Panc1 (cell line): ENCODE results near the gene GALNT18. TPM values are rescaled to one million over a fixed set of nuclear protein-coding genes. Genes with fewer than 3 reads are reported as not detected.

Experiments
- ATAC-seq: fragments of 200-7000 bp; cut with Tn5 transposase; 2 replicates; pipeline ENCODE4 v1.9.1; 2020; ENCODE audit warnings: mild to moderate bottlenecking, moderate library complexity
- BruUV-seq: library from RNA; stranded (reverse); fragments of 400-500 nt; replicated peaks from 2 replicates; lab custom pipeline; 2021; lab: Mats Ljungman, UMichigan
- CTCF ChIA-PET: fragments of 300-600 bp; sonication (Branson Sonifier 250); formaldehyde crosslinking; loops from one replicate; lab custom pipeline; 2022; ENCODE audit warnings: antibody characterized with exemption; lab: Charles Lee
- POLR2A ChIA-PET: fragments of 300-600 bp; sonication (Branson Sonifier 250); formaldehyde crosslinking; loops from one replicate; lab custom pipeline; 2022; ENCODE audit warnings: antibody characterized with exemption; lab: Charles Lee
- DNase-seq: peaks from one replicate; pipeline ENCODE4 v3.0.0-alpha.2; 2010; ENCODE audit warnings: low read depth, low spot score
- H3K27ac ChIP-seq: 2 replicates; pipeline ENCODE4 v1.5.1; 2011; ENCODE audit warnings: mild to moderate bottlenecking, low read length, inconsistent platforms
- H3K27me3 ChIP-seq: fragments of 200-500 bp; sonication (Bioruptor generic); 2 replicates; pipeline ENCODE4 v1.6.0; 2014; ENCODE audit warnings: low read length, inconsistent platforms; ENCODE audit not compliant: control insufficient read depth, insufficient read depth
- H3K36me3 ChIP-seq: fragments of 200-500 bp; sonication (Bioruptor generic); 2 replicates; pipeline ENCODE4 v1.5.1; 2014; ENCODE audit warnings: inconsistent platforms, mild to moderate bottlenecking, low read length, moderate library complexity; ENCODE audit not compliant: control insufficient read depth, insufficient read depth
- H3K4me1 ChIP-seq: 2 replicates; pipeline ENCODE4 v1.5.1; 2011; ENCODE audit warnings: inconsistent platforms, mild to moderate bottlenecking, low read length, moderate library complexity; ENCODE audit not compliant: control insufficient read depth, insufficient read depth
- H3K4me3 ChIP-seq, 2 experiments: 2 replicates each; pipeline ENCODE4 v1.5.1; 2011 to 2012; ENCODE audit warnings: low read depth in 2 of 2, low read length in 2 of 2, mild to moderate bottlenecking in 2 of 2, inconsistent platforms in 1 of 2, moderate library complexity in 1 of 2
- H3K9me3 ChIP-seq: fragments of 200-500 bp; sonication (Bioruptor generic); 2 replicates; pipeline ENCODE4 v1.5.1; 2014; ENCODE audit warnings: low read depth, mild to moderate bottlenecking, inconsistent platforms, low read length, moderate library complexity; ENCODE audit not compliant: control insufficient read depth, insufficient read depth
- CTCF ChIP-seq: fragments of 450-650 bp; IDR thresholded peaks from 2 replicates; pipeline ENCODE4 v1.5.1; 2017; ENCODE audit warnings: mild to moderate bottlenecking
- POLR2AphosphoS5 ChIP-seq: IDR thresholded peaks from 2 replicates; pipeline ENCODE4 v1.6.1; 2012; ENCODE audit warnings: mild to moderate bottlenecking, low read depth, low read length, moderate library complexity
- REST ChIP-seq, 2 experiments: IDR thresholded peaks; 2 replicates each; pipeline ENCODE4 v1.6.1; 2011 to 2012; ENCODE audit warnings: low read depth in 2 of 2, control low read depth in 1 of 2, low read length in 1 of 2, mild to moderate bottlenecking in 1 of 2, moderate library complexity in 1 of 2; ENCODE audit not compliant: insufficient read depth in 1 of 2
- SIN3A ChIP-seq: IDR thresholded peaks from 2 replicates; pipeline ENCODE4 v1.6.1; 2012; ENCODE audit warnings: low read depth, mild to moderate bottlenecking, low read length, moderate library complexity, borderline replicate concordance; ENCODE audit not compliant: insufficient read depth
- TCF7L2 ChIP-seq: IDR thresholded peaks from 2 replicates; pipeline ENCODE4 v1.6.1; 2011; ENCODE audit warnings: mild to moderate bottlenecking, low read depth, low read length, inconsistent platforms
- in situ Hi-C: cut with HindIII; loops from 2 replicates; pipeline ENCODE4 v1.10.0; 2016; ENCODE audit warnings: low sequenced_read_pairs, low pct_unique_long_range_greater_than_20kb
- intact Hi-C: fragments of 100-400 bp; cut with micrococcal nuclease; formaldehyde crosslinking; loops from one replicate; pipeline ENCODE4 v1.10.0; 2022; ENCODE audit not compliant: unreplicated experiment
- total RNA-seq: library from RNA; stranded (reverse); gene quantifications from one replicate; pipeline ENCODE4 v1.2.1, GENCODE V29; 2021; ENCODE audit not compliant: unreplicated experiment

GALNT18 gene
- total RNA-seq, 1 experiment from 2014 or later: 8.6 TPM

- ChIA-PET POLR2A (no interaction called here), CTCF (no interaction called here)
- Histone ChIP-seq H3K4me1 (no peaks in the 10 kb centered on the region), H3K27me3 (no peaks in the 10 kb centered on the region), H3K36me3 (no peaks in the 10 kb centered on the region), H3K4me3 (no peak overlapping the region), H3K9me3 (no peaks in the 10 kb centered on the region), H3K27ac (no peak overlapping the region)
- BruUV-seq: no TSS peak
- DNase-seq (no peak), ATAC-seq (no peak)
- TF ChIP-seq TCF7L2: no peak
- no peak for TF ChIP-seq CTCF
- no peak for TF ChIP-seq POLR2AphosphoS5
- TF ChIP-seq SIN3A: no peak
- TF ChIP-seq REST (IDR thresholded peaks at IDR 0.05; ENCODE audit: insufficient read depth in 1 of 2, low read depth in 2 of 2, low read length in 1 of 2): no peak
- in situ Hi-C loops (no loop called here), intact Hi-C loops (no loop called here)
These were observed 247.9 kb downstream of the GALNT18 start for GRCh38 chr11:11373934-11374333.

DNA sequence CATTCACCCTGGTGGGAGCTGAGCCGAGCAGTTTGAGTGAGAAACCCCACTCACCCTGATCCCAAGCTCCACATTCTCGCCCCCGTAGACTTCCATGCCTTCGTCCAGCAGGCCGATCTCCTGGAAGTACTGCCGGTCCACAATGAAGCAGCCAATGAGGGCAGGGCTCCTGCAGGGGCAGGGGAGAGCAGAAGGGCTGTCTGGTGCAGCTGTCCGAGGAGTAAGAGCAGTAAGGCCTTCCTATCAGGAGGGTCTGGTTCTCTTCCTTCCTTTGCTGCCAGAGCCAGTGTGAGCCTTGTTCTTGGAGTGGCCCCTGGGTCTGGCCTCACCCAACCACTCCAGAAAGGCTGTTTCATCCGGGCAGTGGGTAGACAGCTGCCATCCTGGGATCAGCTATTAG is 249.3 kb downstream of the GALNT18 start:
- Histone ChIP-seq H3K27me3 (no peaks in the 10 kb centered on the region), H3K9me3 (no peaks in the 10 kb centered on the region), H3K4me3 (no peak overlapping the region), H3K36me3 (no peaks in the 10 kb centered on the region), H3K27ac (no peak overlapping the region), H3K4me1 (no peaks in the 10 kb centered on the region)
- CTCF ChIA-PET: no interaction called here
- ATAC-seq: no peak
- intact Hi-C loops: no loop called here
- no peak for TF ChIP-seq REST (IDR thresholded peaks at IDR 0.05; ENCODE audit: insufficient read depth in 1 of 2, low read depth in 2 of 2, low read length in 1 of 2)
- TF ChIP-seq POLR2AphosphoS5: no peak
- TF ChIP-seq SIN3A: no peak
- no peak for TF ChIP-seq CTCF
- no peak for TF ChIP-seq TCF7L2
- POLR2A ChIA-PET: no interaction called here
- BruUV-seq: no TSS peak
- DNase-seq: no peak
- in situ Hi-C loops: no loop called here
